Endothelial cell of umbilical vein (primary cell): Measurements from ENCODE around the gene CRYAB. TPM values are rescaled to one million over a fixed set of nuclear protein-coding genes. Genes with fewer than 3 reads are reported as not detected.

Experiments used
- BruUV-seq: library from RNA; stranded (reverse); fragments of 400-500 nt; replicated peaks from 2 replicates; lab custom pipeline; 2021; lab: Mats Ljungman, UMichigan
- CTCF ChIA-PET: fragments of 300-600, 350-600 bp; sonication (Branson Sonifier 250); formaldehyde crosslinking; loops from one replicate; lab custom pipeline; 2021; ENCODE audit warnings: antibody characterized with exemption, inconsistent platforms; lab: Charles Lee
- POLR2A ChIA-PET: fragments of 300-600, 350-600 bp; sonication (Branson Sonifier 250); formaldehyde crosslinking; loops from one replicate; lab custom pipeline; 2021; ENCODE audit warnings: antibody characterized with exemption, inconsistent platforms; lab: Charles Lee
- DNase-seq: peaks from one replicate; pipeline ENCODE4 v3.0.0-alpha.2; 2011; ENCODE audit warnings: low read depth, low spot score
- FAIRE-seq: peaks from 2 replicates; lab custom pipeline; 2011; peaks lifted over from hg19 to GRCh38; lab: Jason Lieb, UNC
- H2AFZ ChIP-seq: 2 replicates; pipeline ENCODE4 v1.6.0; 2012; ENCODE audit warnings: low read depth, low read length, control low read depth, inconsistent platforms
- H3K27ac ChIP-seq: 2 replicates; pipeline ENCODE4 v1.5.1; 2011; ENCODE audit warnings: low read depth, mild to moderate bottlenecking, control low read depth, low read length, moderate library complexity; ENCODE audit not compliant: insufficient read depth
- H3K27me3 ChIP-seq, 2 experiments: 2 replicates each; pipeline versions ENCODE4 v1.6.0 to v1.6.1; 2011; ENCODE audit warnings: low read length in 2 of 2, mixed read lengths in 1 of 2; ENCODE audit not compliant: control insufficient read depth in 2 of 2, insufficient read depth in 2 of 2
- H3K36me3 ChIP-seq, 2 experiments: 2 replicates in 1 of 2; 3 replicates in 1 of 2; pipeline ENCODE4 v1.5.1; 2011; ENCODE audit warnings: low read length in 2 of 2, mild to moderate bottlenecking in 1 of 2, moderate library complexity in 1 of 2; ENCODE audit not compliant: control insufficient read depth in 2 of 2, insufficient read depth in 2 of 2; ENCODE audit errors: extremely low read depth in 1 of 2
- H3K4me1 ChIP-seq: 3 replicates; pipeline ENCODE4 v1.5.1; 2011; ENCODE audit warnings: mild to moderate bottlenecking, low read length; ENCODE audit not compliant: control insufficient read depth, insufficient read depth; ENCODE audit errors: extremely low read depth
- H3K4me2 ChIP-seq: 2 replicates; pipeline ENCODE4 v1.6.1; 2011; ENCODE audit warnings: low read length, control low read depth, mixed read lengths; ENCODE audit not compliant: insufficient read depth
- H3K4me3 ChIP-seq, 3 experiments: fragments of 200-600 bp in 1 of 3; sonication (generic), shearing (Covaris generic) in 1 of 3; replicated peaks in 1 of 3; 2 replicates each; pipeline ENCODE4 v1.5.1; 2011 to 2016; ENCODE audit warnings: control low read depth in 3 of 3, low read length in 3 of 3, mild to moderate bottlenecking in 2 of 3, inconsistent platforms in 1 of 3, low read depth in 1 of 3, moderate library complexity in 1 of 3; ENCODE audit not compliant: insufficient read depth in 1 of 3
- H3K79me2 ChIP-seq: 2 replicates; pipeline ENCODE4 v1.6.0; 2012; ENCODE audit warnings: low read length, inconsistent platforms; ENCODE audit not compliant: control insufficient read depth, insufficient read depth
- H3K9ac ChIP-seq: replicated peaks from 2 replicates; pipeline ENCODE3; 2011; ENCODE audit warnings: low read length, control low read depth; ENCODE audit not compliant: insufficient read depth; ENCODE audit errors: extremely low read depth
- H3K9me1 ChIP-seq: replicated peaks from 3 replicates; pipeline ENCODE4 v1.6.0; 2011; ENCODE audit warnings: mild to moderate bottlenecking, low read length; ENCODE audit not compliant: control insufficient read depth, insufficient read depth; ENCODE audit errors: extremely low read depth
- H3K9me3 ChIP-seq: replicated peaks from 2 replicates; pipeline ENCODE4 v1.5.1; 2012; ENCODE audit warnings: low read length, inconsistent platforms; ENCODE audit not compliant: control insufficient read depth, insufficient read depth
- H4K20me1 ChIP-seq: replicated peaks from 2 replicates; pipeline ENCODE3; 2011; ENCODE audit warnings: mild to moderate bottlenecking, low read length; ENCODE audit not compliant: control insufficient read depth, insufficient read depth; ENCODE audit errors: extremely low read depth
- CTCF ChIP-seq, 2 donors: IDR thresholded peaks; 1 replicate in 1 of 2; 2 replicates in 1 of 2; pipeline ENCODE4 v1.5.1; 2011; ENCODE audit warnings: low read length in 2 of 2, mild to moderate bottlenecking in 2 of 2, moderate library complexity in 2 of 2, control low read depth in 1 of 2, inconsistent platforms in 1 of 2, low read depth in 1 of 2; ENCODE audit not compliant: insufficient read depth in 1 of 2; ENCODE audit errors: extremely low read depth in 1 of 2
- EZH2 ChIP-seq: IDR thresholded peaks from 2 replicates; pipeline ENCODE4 v1.6.1; 2012; ENCODE audit warnings: borderline replicate concordance, low read depth, mild to moderate bottlenecking, moderate library complexity, low read length, inconsistent platforms; ENCODE audit not compliant: severe bottlenecking
- FOS ChIP-seq: IDR thresholded peaks from 2 replicates; pipeline ENCODE4 v1.6.1; 2011; ENCODE audit warnings: mild to moderate bottlenecking, low read length, moderate library complexity, borderline replicate concordance; ENCODE audit not compliant: insufficient read depth
- GATA2 ChIP-seq: IDR thresholded peaks from 2 replicates; pipeline ENCODE4 v1.7.0; 2011; ENCODE audit warnings: low read depth, mild to moderate bottlenecking, moderate library complexity, mixed read lengths, low read length; ENCODE audit not compliant: insufficient read length, insufficient read depth
- JUN ChIP-seq: IDR thresholded peaks from 2 replicates; pipeline ENCODE4 v1.6.1; 2011; ENCODE audit warnings: borderline replicate concordance, low read depth; ENCODE audit not compliant: insufficient read length, insufficient read depth
- MAX ChIP-seq: IDR thresholded peaks from 2 replicates; pipeline ENCODE4 v1.6.1; 2011; ENCODE audit not compliant: insufficient read depth, insufficient read length
- MYC ChIP-seq: IDR thresholded peaks from one replicate; pipeline ENCODE4 v1.6.1; 2011; ENCODE audit warnings: mild to moderate bottlenecking, low read depth, low read length
- POLR2A ChIP-seq: IDR thresholded peaks from 2 replicates; pipeline ENCODE4 v1.6.1; 2012; ENCODE audit warnings: low read depth, mild to moderate bottlenecking, control low read depth, low read length
- POLR2AphosphoS5 ChIP-seq: IDR thresholded peaks from 2 replicates; pipeline ENCODE4 v1.6.1; 2012; ENCODE audit warnings: low read depth, mild to moderate bottlenecking, control low read depth, low read length, moderate library complexity; ENCODE audit not compliant: insufficient read depth
- dilution Hi-C: fragments of 300-500 bp; cut with MboI; formaldehyde crosslinking; loops from one replicate; pipeline ENCODE4 v1.15.0; 2019; ENCODE audit warnings: low sequenced_read_pairs; ENCODE audit not compliant: extremely low pct_ligation_motif_present
- intact Hi-C: fragments of 100-400 bp; cut with micrococcal nuclease; formaldehyde crosslinking; loops from one replicate; pipeline ENCODE4 v1.10.0; 2022
- polyA plus RNA-seq, 4 experiments: library from polyadenylated mRNA; depleted of rRNA in 3 of 4; stranded (reverse) in 3 of 4; unstranded in 1 of 4; fragments of >200 nt; gene quantifications; 2 replicates each; pipeline versions ENCODE4 v1.2.1 to v1.2.3, GENCODE V29; 2011 to 2012; ENCODE audit warnings: missing spikeins in 1 of 4
- total RNA-seq: library from RNA; stranded (reverse); gene quantifications from 2 replicates; pipeline ENCODE4 v1.2.3, GENCODE V29; 2021

Gene CRYAB
- total and polyA plus RNA-seq, 2 donors (not counting 3 experiments of a cell fraction or from before 2014, with no cell fraction given): 0.48 TPM; not detected in 1

GRCh38 chr11:111934306-111934705 lies 22.7 kb upstream of the CRYAB start:
- ChIA-PET POLR2A (no interaction called here), CTCF (interaction anchor here (1.0 to 8.7 kb wide), 3 partner anchors 10 to 63 kb away, joined by 3 to 407 read pairs (median 4); no protein-coding TSS in a partner anchor)
- intact Hi-C loops: no loop called here
- dilution Hi-C loops: no loop called here
- H2AFZ ChIP-seq: no peak overlapping the region
- H3K4me3 ChIP-seq: no peak overlapping the region
- no peaks in the 10 kb centered on the region for H3K36me3 ChIP-seq
- no peaks in the 10 kb centered on the region for H3K9me3 ChIP-seq
- H3K27me3 ChIP-seq: no peaks in the 10 kb centered on the region
- FAIRE-seq (no peak), DNase-seq (no peak)
- no peak for TF ChIP-seq MAX
- no peak for TF ChIP-seq POLR2AphosphoS5
- no peak for TF ChIP-seq EZH2
- no peak for TF ChIP-seq POLR2A
- no peak for TF ChIP-seq CTCF (IDR thresholded peaks at IDR 0.05; ENCODE audit: extremely low read depth in 1 of 2, insufficient read depth in 1 of 2, low read depth in 1 of 2, low read length in 2 of 2)
- no peak for TF ChIP-seq JUN
- TF ChIP-seq FOS: no peak
- no peak for TF ChIP-seq GATA2
- no peak for TF ChIP-seq MYC
- BruUV-seq: no TSS peak
- no peak overlapping the region for H3K27ac ChIP-seq
- no peaks in the 10 kb centered on the region for H4K20me1 ChIP-seq
- no peak overlapping the region for H3K4me2 ChIP-seq
- no peaks in the 10 kb centered on the region for H3K9me1 ChIP-seq
- H3K4me1 ChIP-seq: peaks cover 28% of the 10 kb centered on the region
- H3K9ac ChIP-seq: no peak overlapping the region
- H3K79me2 ChIP-seq: peaks cover 10% of the 10 kb centered on the region
